LNCaP clone FGC (cell line): ENCODE results near the gene STK24.

Experiments used
- DNase-seq: peaks from one replicate; pipeline ENCODE4 v3.0.0-alpha.2; 2011; ENCODE audit warnings: low read depth
- H3K4me3 ChIP-seq: 2 replicates; pipeline ENCODE4 v1.5.1; 2011; ENCODE audit warnings: mild to moderate bottlenecking, low read depth, low read length, control low read depth
- TF ChIP-seq, protein P1 (sequence below): IDR thresholded peaks from 2 replicates; pipeline ENCODE4 v1.5.1; 2012; ENCODE audit warnings: mild to moderate bottlenecking; ENCODE audit not compliant: control insufficient read depth, insufficient read depth; ENCODE audit errors: extremely low read depth

The STK24 gene

GRCh38 chr13:98438246-98439125, 138.4 kb downstream of the STK24 start:
- H3K4me3 ChIP-seq = no peak overlapping the region
- TF ChIP-seq, protein P1, sequence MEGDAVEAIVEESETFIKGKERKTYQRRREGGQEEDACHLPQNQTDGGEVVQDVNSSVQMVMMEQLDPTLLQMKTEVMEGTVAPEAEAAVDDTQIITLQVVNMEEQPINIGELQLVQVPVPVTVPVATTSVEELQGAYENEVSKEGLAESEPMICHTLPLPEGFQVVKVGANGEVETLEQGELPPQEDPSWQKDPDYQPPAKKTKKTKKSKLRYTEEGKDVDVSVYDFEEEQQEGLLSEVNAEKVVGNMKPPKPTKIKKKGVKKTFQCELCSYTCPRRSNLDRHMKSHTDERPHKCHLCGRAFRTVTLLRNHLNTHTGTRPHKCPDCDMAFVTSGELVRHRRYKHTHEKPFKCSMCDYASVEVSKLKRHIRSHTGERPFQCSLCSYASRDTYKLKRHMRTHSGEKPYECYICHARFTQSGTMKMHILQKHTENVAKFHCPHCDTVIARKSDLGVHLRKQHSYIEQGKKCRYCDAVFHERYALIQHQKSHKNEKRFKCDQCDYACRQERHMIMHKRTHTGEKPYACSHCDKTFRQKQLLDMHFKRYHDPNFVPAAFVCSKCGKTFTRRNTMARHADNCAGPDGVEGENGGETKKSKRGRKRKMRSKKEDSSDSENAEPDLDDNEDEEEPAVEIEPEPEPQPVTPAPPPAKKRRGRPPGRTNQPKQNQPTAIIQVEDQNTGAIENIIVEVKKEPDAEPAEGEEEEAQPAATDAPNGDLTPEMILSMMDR = no peak
- DNase-seq = no peak

GRCh38 chr13:98436233-98436910, 140.5 kb downstream of the STK24 start:
- no peak for DNase-seq
- no peak overlapping the region for H3K4me3 ChIP-seq
- TF ChIP-seq, protein P1 = no peak

DNA sequence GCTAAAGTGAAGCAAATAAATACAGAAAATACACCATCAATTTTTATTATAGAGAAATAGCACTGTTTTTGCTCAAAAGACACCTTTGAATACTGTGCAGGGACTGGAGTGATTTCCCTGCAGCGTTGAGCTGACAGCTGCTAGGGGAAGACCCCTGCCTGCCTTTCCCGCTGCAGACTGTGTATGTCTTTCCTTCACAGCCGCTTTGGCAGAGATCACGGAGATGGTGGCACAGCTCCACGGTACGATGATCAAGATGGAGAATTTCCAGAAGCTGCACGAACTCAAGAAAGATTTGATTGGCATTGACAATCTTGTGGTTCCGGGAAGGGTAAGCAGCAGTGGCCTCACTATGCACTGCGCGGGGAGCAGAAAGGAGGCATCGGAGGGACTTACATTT, 141.5 kb downstream of the STK24 start:
- TF ChIP-seq, protein P1 = no peak
- H3K4me3 ChIP-seq = no peak overlapping the region
- DNase-seq = no peak

DNA sequence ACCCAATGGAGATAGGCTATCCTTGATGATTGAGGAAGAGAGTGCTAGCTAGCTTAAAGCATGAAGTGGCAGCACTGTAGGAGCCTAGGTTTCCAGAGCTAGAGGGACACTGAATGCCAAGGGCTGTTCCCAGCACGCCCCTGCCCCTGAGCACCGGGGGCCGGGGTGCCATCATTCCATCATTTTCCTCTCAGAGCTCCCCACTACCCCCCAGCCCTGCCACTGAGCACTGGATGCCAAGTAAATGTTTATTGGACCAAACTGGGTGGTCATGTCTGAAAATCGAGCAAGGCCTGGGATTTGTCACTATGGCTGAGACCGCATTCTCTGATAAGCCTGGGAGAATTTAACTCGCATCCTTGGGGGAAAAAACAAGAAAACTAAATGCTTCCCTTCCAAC, 142.8 kb downstream of the STK24 start:
- TF ChIP-seq, protein P1 = no peak
- no peak for DNase-seq
- no peak overlapping the region for H3K4me3 ChIP-seq

- TF ChIP-seq, protein P1 = no peak
- DNase-seq = no peak
- no peak overlapping the region for H3K4me3 ChIP-seq
Observed at GRCh38 chr13:98433654-98434053, 143.3 kb downstream of the STK24 start.

- TF ChIP-seq, protein P1 = no peak
- H3K4me3 ChIP-seq = no peak overlapping the region
- DNase-seq = no peak
Observed at GRCh38 chr13:98432638-98433037, 144.3 kb downstream of the STK24 start.
